Lower leg skin (tissue), 3 donors: ENCODE results near the gene ATP4A.

Experiments used
- CTCF ChIP-seq, 3 donors: fragments of 450-650 bp; IDR thresholded peaks; one replicate each; pipeline ENCODE4 v1.5.1; 2016; ENCODE audit warnings: antibody characterized with exemption in 3 of 3, mild to moderate bottlenecking in 3 of 3, moderate library complexity in 2 of 3
- POLR2A ChIP-seq, 2 donors: fragments of 450-650 bp; IDR thresholded peaks; one replicate each; pipeline ENCODE4 v1.6.1; 2016 to 2017; ENCODE audit warnings: antibody characterized with exemption in 2 of 2, mild to moderate bottlenecking in 1 of 2, moderate library complexity in 1 of 2

DNA sequence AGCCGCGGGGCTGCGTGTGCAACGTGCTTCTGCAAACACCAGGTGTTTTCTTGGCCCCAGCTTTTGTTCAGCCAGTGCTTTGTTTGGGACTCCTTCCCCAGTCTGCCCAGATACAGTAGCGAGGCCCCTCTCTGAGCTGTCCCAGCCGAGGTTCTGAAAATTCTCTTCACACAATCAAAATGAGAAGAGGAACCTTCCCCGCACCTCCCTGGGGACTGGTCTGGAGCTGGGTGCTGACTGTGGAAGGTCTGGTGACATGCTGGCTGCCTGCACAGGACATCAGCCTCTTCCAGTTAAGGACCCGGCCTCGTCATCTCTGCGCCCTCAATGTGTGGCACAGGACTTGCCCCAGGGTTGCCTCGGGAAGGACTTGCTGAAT lies 4.2 kb downstream of the ATP4A start:
- TF ChIP-seq CTCF (IDR thresholded peaks at IDR 0.05) (no peak), POLR2A (IDR thresholded peaks at IDR 0.05) (no peak)
